ENCODE measurements around the gene TSPAN17. TPM values are rescaled to one million over a fixed set of nuclear protein-coding genes. Genes with fewer than 3 reads are reported as not detected.

TSPAN17 gene
- polyA plus RNA-seq, 1 of the 3 experiments (the other 2 are of a cell fraction) = 61.7 TPM

DNA sequence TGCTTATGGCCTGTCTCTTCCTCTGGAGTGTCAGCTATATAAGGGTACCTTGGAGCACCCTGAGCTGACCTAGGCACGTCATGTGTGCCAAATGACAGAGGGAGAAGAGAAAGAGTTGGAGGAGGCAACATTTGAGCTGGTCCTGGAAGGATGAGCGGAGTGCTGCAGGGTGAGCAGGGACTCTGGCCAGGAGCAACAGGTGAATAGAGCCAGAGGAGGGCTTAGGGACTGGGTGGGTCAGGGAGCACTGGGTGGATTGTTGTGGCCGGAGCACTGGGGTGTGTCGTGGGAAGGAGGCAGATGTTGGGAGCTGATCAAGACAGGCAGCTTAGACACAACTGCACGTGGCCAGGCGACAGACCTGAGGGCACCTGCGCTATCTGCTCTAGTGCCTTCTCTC, 43.6 kb downstream of the TSPAN17 start:
- Histone ChIP-seq H3F3A (replicated peaks; ENCODE audit: insufficient read depth) (no peaks in the 10 kb centered on the region), H2AFZ (ENCODE audit: low read depth) (no peak overlapping the region), H3K4me2 (no peak overlapping the region), H3K27me3 (ENCODE audit: insufficient read depth) (peaks cover 12% of the 10 kb centered on the region; the same call in 1 of the 2 replicates), H3K9me2 (no peaks in the 10 kb centered on the region), H3K9me3 (no peaks in the 10 kb centered on the region), H3K4me3 (ENCODE audit: low read depth in 2 of 2, low read length in 1 of 2) (no peak overlapping the region), H3K79me2 (ENCODE audit: insufficient read depth) (no peaks in the 10 kb centered on the region), H3K27ac (ENCODE audit: low read depth in 2 of 2, low read length in 1 of 2) (no peak overlapping the region), H3K4me1 (ENCODE audit: control insufficient read depth in 1 of 2, insufficient read depth in 2 of 2, low read depth in 1 of 2, low read length in 1 of 2) (no peaks in the 10 kb centered on the region), H3K36me3 (replicated peaks in 1 of 2; ENCODE audit: control insufficient read depth in 1 of 2, insufficient read depth in 2 of 2, low read length in 1 of 2) (no peaks in the 10 kb centered on the region), H4K20me1 (ENCODE audit: insufficient read depth) (no peaks in the 10 kb centered on the region), H3K9ac (no peak overlapping the region)
- ChIA-PET CTCF (interaction anchor here (0.9 to 2.7 kb wide), 4 partner anchors 9 to 268 kb away, joined by 3 to 13 read pairs (median 8); no protein-coding TSS in a partner anchor), POLR2A (no interaction called here)
- 39% methylated on average over 7 of the region's 7 CpGs for WGBS (ENCODE audit: low lambda C conversion rate)
- TF ChIP-seq ELF1 (IDR thresholded peaks at IDR 0.05) (no peak), RXRA (IDR thresholded peaks at IDR 0.05; ENCODE audit: borderline replicate concordance, low read depth) (no peak), NRF1 (IDR thresholded peaks at IDR 0.05; ENCODE audit: low read depth, low read length) (no peak), YY1 (IDR thresholded peaks at IDR 0.05; ENCODE audit: low read depth) (no peak), TCF12 (IDR thresholded peaks at IDR 0.05) (no peak), GABPA (IDR thresholded peaks at IDR 0.05; ENCODE audit: low read depth) (no peak)
- TF ChIP-seq, protein P1, sequence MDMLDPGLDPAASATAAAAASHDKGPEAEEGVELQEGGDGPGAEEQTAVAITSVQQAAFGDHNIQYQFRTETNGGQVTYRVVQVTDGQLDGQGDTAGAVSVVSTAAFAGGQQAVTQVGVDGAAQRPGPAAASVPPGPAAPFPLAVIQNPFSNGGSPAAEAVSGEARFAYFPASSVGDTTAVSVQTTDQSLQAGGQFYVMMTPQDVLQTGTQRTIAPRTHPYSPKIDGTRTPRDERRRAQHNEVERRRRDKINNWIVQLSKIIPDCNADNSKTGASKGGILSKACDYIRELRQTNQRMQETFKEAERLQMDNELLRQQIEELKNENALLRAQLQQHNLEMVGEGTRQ (IDR thresholded peaks at IDR 0.05; ENCODE audit: borderline replicate concordance, low read depth, low read length) = no peak
- TF ChIP-seq, protein P2, sequence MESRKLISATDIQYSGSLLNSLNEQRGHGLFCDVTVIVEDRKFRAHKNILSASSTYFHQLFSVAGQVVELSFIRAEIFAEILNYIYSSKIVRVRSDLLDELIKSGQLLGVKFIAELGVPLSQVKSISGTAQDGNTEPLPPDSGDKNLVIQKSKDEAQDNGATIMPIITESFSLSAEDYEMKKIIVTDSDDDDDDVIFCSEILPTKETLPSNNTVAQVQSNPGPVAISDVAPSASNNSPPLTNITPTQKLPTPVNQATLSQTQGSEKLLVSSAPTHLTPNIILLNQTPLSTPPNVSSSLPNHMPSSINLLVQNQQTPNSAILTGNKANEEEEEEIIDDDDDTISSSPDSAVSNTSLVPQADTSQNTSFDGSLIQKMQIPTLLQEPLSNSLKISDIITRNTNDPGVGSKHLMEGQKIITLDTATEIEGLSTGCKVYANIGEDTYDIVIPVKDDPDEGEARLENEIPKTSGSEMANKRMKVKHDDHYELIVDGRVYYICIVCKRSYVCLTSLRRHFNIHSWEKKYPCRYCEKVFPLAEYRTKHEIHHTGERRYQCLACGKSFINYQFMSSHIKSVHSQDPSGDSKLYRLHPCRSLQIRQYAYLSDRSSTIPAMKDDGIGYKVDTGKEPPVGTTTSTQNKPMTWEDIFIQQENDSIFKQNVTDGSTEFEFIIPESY (IDR thresholded peaks at IDR 0.05; ENCODE audit: borderline replicate concordance, low read depth) = no peak
- TF ChIP-seq, protein P3, sequence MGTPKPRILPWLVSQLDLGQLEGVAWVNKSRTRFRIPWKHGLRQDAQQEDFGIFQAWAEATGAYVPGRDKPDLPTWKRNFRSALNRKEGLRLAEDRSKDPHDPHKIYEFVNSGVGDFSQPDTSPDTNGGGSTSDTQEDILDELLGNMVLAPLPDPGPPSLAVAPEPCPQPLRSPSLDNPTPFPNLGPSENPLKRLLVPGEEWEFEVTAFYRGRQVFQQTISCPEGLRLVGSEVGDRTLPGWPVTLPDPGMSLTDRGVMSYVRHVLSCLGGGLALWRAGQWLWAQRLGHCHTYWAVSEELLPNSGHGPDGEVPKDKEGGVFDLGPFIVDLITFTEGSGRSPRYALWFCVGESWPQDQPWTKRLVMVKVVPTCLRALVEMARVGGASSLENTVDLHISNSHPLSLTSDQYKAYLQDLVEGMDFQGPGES (IDR thresholded peaks at IDR 0.05; ENCODE audit: low read depth, low read length) = no peak
- no peak for DNase-seq

DNA sequence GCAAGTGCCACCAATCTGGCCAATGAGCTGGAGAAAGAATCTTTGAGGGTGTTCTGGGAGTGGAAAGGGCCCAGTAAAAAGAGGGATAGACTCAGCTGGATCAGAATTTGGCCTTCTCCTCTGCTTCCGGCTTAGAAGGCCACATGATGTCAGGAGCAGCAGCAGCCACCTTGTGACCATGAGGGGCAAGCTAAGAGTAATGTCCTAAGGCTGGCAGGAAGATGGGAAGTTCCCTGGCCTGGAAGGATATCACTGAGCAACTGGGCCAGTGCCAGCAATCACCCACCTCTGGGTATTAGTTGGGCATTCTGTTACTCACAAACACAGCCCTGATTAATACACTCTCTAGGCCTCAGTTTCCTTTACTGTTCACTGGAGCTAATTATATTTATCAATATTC, 44.2 kb downstream of the TSPAN17 start:
- H3K36me3 ChIP-seq (replicated peaks in 1 of 2; ENCODE audit: control insufficient read depth in 1 of 2, insufficient read depth in 2 of 2, low read length in 1 of 2) = no peaks in the 10 kb centered on the region
- no peak overlapping the region for H3K27ac ChIP-seq (ENCODE audit: low read depth in 2 of 2, low read length in 1 of 2)
- no peak overlapping the region for H2AFZ ChIP-seq (ENCODE audit: low read depth)
- peaks cover 12% of the 10 kb centered on the region; the same call in 1 of the 2 replicates for H3K27me3 ChIP-seq (ENCODE audit: insufficient read depth)
- no peak overlapping the region for H3K4me3 ChIP-seq (ENCODE audit: low read depth in 2 of 2, low read length in 1 of 2)
- H3K9ac ChIP-seq = no peak overlapping the region
- CTCF ChIA-PET = interaction anchor here (0.9 to 2.7 kb wide), 5 partner anchors 9 to 267 kb away, joined by 3 to 13 read pairs (median 4); no protein-coding TSS in a partner anchor
- H3F3A ChIP-seq (replicated peaks; ENCODE audit: insufficient read depth) = no peaks in the 10 kb centered on the region
- DNase-seq = no peak
- H4K20me1 ChIP-seq (ENCODE audit: insufficient read depth) = no peaks in the 10 kb centered on the region
- TF ChIP-seq, protein P3 (IDR thresholded peaks at IDR 0.05; ENCODE audit: low read depth, low read length) = no peak
- no peak for TF ChIP-seq NRF1 (IDR thresholded peaks at IDR 0.05; ENCODE audit: low read depth, low read length)
- TF ChIP-seq, protein P4, sequence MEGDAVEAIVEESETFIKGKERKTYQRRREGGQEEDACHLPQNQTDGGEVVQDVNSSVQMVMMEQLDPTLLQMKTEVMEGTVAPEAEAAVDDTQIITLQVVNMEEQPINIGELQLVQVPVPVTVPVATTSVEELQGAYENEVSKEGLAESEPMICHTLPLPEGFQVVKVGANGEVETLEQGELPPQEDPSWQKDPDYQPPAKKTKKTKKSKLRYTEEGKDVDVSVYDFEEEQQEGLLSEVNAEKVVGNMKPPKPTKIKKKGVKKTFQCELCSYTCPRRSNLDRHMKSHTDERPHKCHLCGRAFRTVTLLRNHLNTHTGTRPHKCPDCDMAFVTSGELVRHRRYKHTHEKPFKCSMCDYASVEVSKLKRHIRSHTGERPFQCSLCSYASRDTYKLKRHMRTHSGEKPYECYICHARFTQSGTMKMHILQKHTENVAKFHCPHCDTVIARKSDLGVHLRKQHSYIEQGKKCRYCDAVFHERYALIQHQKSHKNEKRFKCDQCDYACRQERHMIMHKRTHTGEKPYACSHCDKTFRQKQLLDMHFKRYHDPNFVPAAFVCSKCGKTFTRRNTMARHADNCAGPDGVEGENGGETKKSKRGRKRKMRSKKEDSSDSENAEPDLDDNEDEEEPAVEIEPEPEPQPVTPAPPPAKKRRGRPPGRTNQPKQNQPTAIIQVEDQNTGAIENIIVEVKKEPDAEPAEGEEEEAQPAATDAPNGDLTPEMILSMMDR (IDR thresholded peaks at IDR 0.05) = no peak
- TF ChIP-seq, protein P5, sequence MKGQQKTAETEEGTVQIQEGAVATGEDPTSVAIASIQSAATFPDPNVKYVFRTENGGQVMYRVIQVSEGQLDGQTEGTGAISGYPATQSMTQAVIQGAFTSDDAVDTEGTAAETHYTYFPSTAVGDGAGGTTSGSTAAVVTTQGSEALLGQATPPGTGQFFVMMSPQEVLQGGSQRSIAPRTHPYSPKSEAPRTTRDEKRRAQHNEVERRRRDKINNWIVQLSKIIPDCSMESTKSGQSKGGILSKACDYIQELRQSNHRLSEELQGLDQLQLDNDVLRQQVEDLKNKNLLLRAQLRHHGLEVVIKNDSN (IDR thresholded peaks at IDR 0.05; ENCODE audit: borderline replicate concordance, low read depth) = no peak
- no peak for TF ChIP-seq RAD21 (IDR thresholded peaks at IDR 0.05; ENCODE audit: low read length)
- no peak for TF ChIP-seq NFIC (IDR thresholded peaks at IDR 0.05; ENCODE audit: borderline replicate concordance)
- TF ChIP-seq CHD2 (IDR thresholded peaks at IDR 0.05; ENCODE audit: low read length, partially characterized antibody) = no peak
- TF ChIP-seq JUND (IDR thresholded peaks at IDR 0.05) = no peak
- TF ChIP-seq FOXM1 (IDR thresholded peaks at IDR 0.05; ENCODE audit: low read depth) = no peak
- TF ChIP-seq, protein P6, sequence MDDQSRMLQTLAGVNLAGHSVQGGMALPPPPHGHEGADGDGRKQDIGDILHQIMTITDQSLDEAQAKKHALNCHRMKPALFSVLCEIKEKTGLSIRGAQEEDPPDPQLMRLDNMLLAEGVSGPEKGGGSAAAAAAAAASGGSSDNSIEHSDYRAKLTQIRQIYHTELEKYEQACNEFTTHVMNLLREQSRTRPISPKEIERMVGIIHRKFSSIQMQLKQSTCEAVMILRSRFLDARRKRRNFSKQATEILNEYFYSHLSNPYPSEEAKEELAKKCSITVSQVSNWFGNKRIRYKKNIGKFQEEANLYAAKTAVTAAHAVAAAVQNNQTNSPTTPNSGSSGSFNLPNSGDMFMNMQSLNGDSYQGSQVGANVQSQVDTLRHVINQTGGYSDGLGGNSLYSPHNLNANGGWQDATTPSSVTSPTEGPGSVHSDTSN (IDR thresholded peaks at IDR 0.05) = no peak
- H3K9me3 ChIP-seq = no peaks in the 10 kb centered on the region
- no peak overlapping the region for H3K4me2 ChIP-seq
- WGBS (ENCODE audit: low lambda C conversion rate) = 85% methylated on average over 1 of the region's 1 CpG
- H3K4me1 ChIP-seq (ENCODE audit: control insufficient read depth in 1 of 2, insufficient read depth in 2 of 2, low read depth in 1 of 2, low read length in 1 of 2) = no peaks in the 10 kb centered on the region
- no peaks in the 10 kb centered on the region for H3K79me2 ChIP-seq (ENCODE audit: insufficient read depth)
- H3K9me2 ChIP-seq = no peaks in the 10 kb centered on the region
- POLR2A ChIA-PET = no interaction called here
